Adipose tissue (tissue), 3 donors: ENCODE results near the gene BLVRB. TPM values are rescaled to one million over a fixed set of nuclear protein-coding genes. Genes with fewer than 3 reads are reported as not detected.
"Not testable (repeated sequence)": the region's sequence is repeated elsewhere in the genome, so short reads cannot be mapped to it uniquely, and the experiment has no call there.

ENCODE experiments used
- H3K27ac ChIP-seq: one replicate; pipeline ENCODE4 v1.5.1; 2013; ENCODE audit warnings: low read depth, low read length
- WGBS, 3 donors: extraction: QIAGEN DNeasy Blood & Tissue Kit; methylation state at CpG; one replicate each; pipeline ENCODE4 v1.1.7; 2013; 5-methylcytosine and 5-hydroxymethylcytosine counted together
- polyA plus RNA-seq, 3 donors: library from polyadenylated mRNA; stranded (reverse); fragments of 200-250 nt; gene quantifications; one replicate each; pipeline ENCODE4 v1.2.3, GENCODE V29; 2013
- donor health status: healthy with polysubstance abuse.
- donor health status: Bipolar disorder and iron deficiency.
- donor health status: healthy.

Gene BLVRB
- polyA plus RNA-seq, 3 donors: 109 to 235 (median 220) TPM

DNA sequence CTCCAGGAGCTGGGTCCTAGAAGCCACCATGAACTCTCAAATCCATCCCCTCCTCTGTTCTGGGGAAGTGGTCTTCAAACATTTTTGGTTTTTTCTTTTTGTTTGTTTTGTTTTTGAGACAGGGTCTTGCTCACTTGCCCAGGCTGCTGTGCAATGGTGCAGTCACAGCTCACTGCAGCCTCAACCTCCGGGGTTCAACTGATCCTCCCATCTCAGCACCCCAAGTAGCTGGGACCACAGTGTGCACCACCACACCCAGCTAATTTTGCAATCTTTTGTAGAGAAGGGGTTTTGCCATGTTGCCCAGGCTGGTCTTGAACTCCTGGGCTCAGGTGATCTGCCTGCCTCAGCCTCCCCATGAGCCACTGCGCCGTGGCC lies 7.0 kb downstream of the BLVRB start:
- 95 to 98% (median 96%) methylated on average over 3 of the region's 3 CpGs for WGBS, 3 donors
- no peak overlapping the region for H3K27ac ChIP-seq

DNA sequence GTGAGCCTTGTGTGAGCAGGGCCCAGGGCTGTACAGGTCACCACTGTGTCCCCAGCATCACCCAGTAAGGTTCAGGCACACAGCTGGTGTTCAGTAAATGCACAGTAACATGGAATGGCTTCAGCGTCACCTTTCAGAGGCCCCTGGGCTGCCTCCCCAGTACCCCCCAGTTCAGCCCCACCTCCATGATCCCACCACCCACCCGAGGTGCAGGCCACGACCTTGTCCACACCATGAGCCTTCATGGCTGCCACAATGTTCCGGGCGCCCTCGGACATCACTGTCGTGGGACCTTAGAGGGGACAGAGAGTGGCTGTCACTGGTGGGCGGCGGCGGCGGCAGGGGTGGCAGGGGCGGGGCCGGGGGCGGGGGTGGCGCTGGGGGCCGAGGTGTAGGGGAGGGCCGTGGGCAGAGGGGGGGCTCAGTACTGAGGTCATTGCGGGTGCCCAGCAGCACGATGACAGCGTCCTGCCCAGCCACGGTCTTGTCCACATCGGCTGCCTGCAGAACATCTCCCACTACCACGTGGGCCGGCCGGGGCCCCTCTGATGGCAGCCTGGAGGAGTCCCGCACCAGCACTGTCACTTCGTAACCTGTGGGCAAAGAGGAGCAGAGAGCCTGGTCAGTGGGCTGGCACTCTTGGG lies 7.5 kb downstream of the BLVRB start:
- no peak overlapping the region for H3K27ac ChIP-seq
- 87 to 92% (median 88%) methylated on average over 19 to 27 of the region's 27 CpGs for WGBS, 3 donors

DNA sequence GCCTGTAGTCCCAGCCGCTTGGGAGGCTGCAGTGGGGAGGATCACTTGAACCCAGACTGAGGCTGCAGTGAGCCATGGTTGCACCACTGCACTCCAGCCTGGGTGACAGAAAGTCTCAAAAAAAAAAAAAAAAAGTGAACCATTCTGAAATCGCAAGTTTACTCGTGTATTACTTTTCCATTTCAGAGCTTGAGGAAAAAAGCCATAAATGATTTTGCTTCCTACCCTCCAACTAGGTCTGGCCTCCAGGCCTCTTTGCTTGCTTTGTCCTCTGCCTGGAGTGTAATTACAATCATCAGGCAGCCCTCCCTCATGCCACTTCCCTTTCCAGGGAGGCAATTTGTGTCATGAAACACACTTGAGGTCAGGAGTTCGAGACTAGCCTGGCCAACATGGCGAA lies 8.5 kb downstream of the BLVRB start:
- no peak overlapping the region for H3K27ac ChIP-seq
- 82 to 91% (median 89%) methylated on average over 5 of the region's 5 CpGs for WGBS, 3 donors

DNA sequence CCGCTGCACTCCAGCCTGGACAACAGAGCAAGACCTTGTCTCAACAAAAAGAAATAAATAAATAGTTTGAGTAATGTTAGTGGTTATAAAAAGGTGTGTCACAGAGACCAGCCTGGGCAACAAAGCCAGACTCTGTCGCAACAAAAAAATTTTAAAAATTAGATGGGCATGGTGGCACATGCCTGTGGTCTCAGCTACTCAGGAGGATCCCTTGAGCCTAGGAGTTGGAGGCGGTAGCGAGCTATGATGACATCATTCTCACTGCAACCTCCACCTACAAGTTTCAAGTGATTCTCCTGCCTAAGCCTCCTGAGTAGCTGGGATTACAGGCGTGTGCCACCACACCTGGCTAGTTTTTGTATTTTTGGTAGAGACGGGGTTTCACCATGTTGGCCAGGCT lies 11.6 kb downstream of the BLVRB start:
- H3K27ac ChIP-seq: not testable (repeated sequence)
- WGBS, 3 donors: 95 to 99% (median 97%) methylated on average over 6 of the region's 6 CpGs

DNA sequence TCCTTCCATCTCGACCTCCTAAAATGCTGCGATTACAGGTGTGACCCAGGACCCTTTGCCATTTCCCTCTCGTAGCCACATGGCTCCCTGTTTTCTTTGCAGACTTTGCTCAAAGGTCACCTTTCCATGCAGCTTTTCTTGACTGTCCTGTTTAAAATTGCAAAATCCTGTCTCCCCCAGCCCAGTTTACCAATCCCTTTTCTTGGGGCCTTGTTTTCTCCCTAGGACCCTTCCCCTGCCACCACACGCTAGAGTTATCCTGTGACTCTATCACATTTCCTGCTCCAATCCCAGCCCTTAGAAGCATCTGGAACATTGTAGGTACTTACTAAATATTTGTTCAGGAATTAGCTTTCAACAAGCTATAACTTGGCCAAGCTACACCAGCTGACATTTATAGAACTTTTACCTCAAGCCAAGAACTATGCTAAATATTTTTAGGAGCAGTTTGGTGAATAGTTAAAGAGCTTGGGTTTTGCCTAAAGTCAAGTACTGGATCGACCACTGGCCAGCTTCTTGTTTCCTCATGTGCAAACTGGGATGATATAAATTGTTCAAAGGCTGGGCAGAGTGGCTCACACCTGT lies 12.3 kb downstream of the BLVRB start:
- H3K27ac ChIP-seq: no peak overlapping the region
- WGBS, 3 donors: 88 to 91% (median 91%) methylated on average over 5 of the region's 5 CpGs

DNA sequence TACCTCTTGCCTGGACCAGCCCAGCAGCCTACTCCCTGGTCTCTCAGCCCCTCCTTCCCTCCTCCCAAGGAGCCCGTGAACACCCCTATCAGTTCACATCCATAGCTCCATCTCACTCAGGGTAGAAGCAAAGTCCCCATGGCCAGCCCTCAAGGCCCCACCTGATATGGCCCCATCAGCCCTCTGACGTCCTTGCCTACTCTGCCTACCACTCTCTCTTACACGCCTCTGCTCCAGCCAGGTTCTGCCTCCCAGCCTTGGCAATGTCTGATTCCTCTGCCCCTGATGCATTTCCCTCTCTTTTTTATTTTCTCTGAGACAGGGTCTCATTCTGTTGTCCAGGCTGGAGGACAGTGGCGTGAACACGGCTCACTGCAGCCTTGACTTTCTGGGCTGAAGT lies 13.5 kb downstream of the BLVRB start:
- H3K27ac ChIP-seq: no peak overlapping the region
- WGBS, 3 donors: 57 to 80% (median 79%) methylated on average over 5 of the region's 5 CpGs

DNA sequence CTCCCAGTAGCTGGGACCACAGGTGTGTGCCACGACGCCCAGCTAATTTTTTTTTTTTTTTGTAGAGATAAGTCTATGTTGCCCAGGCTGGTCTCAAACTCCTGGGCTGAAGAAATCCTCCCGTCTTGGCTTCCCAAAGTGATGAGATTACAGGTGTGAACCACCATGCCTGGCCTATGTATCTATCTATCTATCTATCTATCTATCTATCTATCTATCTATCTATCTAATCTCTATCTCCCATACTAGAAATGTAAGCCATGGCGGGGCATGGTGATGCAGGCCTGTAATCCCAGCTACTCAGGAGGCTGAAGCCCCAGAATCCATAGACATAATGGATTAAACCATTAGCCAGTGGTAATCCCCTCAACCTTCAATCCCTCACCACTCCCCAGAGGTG lies 14.9 kb downstream of the BLVRB start:
- no peak overlapping the region for H3K27ac ChIP-seq
- WGBS, 3 donors: 88 to 100% (median 95%) methylated on average over 4 of the region's 4 CpGs

DNA sequence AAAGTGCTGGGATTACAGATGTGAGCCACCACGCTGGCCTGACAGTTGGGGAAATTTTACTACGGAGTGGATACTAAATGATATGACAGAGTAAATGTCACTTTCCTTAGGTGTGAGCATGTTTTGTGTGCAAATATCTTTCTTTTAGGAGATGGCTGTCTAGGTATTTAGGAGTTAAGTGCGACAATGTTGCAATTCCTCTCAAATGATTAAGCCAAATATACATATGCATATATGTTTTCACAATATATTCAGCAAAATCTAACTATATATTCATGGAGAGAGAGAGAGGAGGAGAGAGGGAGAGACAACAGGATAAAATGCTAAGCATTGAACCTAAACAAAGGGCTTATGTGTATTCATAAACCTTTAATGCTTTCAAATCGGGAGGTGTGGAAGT lies 16.0 kb downstream of the BLVRB start:
- 92 to 97% (median 94%) methylated on average over 4 of the region's 4 CpGs for whole genome bisulfite sequencing, 3 donors
- H3K27ac ChIP-seq: no peak overlapping the region

DNA sequence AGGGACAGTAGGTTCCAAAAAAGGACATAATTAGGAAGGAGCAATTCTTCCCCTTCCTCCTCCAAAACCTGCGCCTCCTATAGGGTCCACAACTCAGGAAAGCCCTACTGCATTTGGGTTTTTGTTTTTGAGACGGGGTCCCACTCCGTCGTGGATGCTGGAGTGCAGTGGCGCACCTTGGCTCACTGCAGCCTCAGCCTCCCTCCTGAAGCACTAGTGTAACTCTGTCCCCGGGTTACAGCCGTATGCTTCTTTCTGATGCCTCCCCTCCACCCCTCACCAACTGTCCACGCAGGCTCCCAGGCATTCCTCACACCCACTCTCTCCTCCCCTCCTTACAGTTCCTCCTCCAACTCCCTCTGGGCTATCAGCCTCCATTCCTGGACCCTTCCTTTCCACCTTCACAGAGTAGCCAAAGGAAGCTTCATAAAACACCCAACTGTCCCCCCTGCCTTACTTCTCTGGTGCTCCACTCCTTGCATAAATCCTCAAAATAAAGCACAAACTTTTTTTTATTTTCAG lies 19.2 kb downstream of the BLVRB start:
- H3K27ac ChIP-seq: no peak overlapping the region
- 80 to 88% (median 84%) methylated on average over 8 of the region's 8 CpGs for WGBS, 3 donors

DNA sequence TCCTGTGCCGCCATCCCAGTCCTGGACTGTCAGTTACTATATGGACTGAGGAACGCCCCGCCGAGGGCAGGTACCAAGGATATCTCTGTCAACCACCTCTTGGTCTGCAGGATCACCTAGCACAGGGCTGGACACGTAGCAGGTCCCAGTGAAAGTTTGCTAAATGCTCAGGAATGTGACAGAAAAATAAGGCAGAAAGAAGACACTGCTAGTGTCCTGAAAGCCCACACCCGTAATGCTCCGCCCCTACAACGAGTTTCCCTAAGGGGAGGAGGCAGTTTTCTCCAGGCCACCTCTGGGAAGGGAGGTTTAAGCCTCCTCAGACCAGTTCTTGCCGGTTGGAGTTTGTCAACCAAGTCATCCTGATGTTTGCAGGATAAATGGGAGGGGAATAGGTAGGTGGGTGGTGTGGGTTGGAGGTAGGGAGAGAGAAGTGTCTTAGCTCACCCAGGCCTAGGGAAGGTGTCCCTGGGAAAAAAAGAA lies 19.7 kb downstream of the BLVRB start:
- H3K27ac ChIP-seq: no peak overlapping the region

DNA sequence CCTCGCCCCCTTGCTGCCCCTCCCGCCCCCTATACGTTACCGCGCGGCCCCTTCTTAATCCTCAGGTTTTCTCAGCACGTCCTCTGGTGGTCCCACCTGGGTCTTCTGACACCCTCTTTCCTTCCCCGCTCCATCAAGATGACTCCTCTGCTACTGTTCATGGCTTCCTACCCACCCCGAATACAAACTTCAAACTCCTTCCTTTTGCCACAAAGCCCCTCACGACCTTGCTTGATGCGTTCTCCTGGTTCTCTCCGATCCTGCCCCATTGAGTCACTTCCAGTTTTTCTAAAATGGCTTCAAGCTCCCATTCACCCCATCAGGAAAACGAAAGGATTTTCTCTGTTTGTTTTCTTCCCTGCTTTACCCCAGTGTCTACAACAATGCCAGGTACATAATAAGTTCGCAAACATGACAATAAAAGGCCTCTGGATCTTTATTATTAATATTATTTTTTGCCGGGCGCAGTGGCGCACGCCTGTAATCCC lies 20.7 kb downstream of the BLVRB start:
- no peak overlapping the region for H3K27ac ChIP-seq
- 17 to 21% (median 17%) methylated on average over 13 to 18 of the region's 18 CpGs for WGBS, 3 donors

More for the DNA sequence above, 19.7 kb downstream of the BLVRB start:
- 54 to 69% (median 58%) methylated on average over 9 of the region's 9 CpGs for WGBS, 3 donors

DNA sequence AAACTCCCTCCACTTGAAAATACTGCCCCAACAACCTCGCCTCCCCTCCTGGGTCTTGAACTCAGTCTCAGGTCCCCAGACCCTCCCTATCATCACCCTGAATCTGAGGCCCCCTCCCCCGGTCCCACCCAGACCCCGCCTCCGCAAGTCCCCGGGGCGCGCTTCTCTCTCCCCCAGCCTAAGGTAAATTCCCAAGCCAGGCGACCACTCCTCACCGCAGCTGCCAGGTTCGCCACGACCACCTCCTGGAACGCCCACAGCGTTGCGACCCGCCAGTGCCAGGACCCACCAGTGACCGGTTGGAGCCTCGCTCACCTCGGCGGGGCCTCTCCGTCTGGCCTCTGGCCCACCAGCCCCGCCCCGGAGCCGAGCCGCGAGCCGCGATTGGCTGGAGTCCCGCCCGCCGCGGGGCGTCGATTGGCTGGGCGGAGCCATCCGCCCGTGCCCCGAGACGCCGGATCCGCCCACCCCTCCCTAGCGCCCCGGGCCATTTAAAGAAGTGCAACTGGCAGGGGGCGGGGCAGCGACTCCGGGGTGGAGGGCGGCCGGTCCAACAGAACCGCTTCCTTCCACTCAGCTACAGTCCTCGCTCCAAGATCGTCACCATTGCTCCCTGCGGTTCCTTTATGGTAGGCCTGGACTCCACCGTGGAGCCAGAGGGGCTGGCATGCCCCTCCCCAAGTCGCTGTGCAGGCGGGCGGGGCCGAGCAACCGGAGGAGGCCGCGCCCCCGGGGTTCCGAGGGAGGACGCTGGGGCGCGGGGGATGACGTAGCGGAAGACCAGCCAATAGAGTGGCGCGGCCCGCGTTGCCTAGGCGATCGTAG lies 21.3 kb downstream of the BLVRB start, which contains the start of gene SERTAD3:
TSS of gene SERTAD3 (minus strand) at position 336 of the 825 bp plus-strand sequence. CDS start 2,255 bp downstream, outside the sequence.
- peak within 1 kb of the TSS; percentile 68 for H3K27ac ChIP-seq
- 1% methylated on average over 59 to 72 of the region's 72 CpGs for WGBS, 3 donors

DNA sequence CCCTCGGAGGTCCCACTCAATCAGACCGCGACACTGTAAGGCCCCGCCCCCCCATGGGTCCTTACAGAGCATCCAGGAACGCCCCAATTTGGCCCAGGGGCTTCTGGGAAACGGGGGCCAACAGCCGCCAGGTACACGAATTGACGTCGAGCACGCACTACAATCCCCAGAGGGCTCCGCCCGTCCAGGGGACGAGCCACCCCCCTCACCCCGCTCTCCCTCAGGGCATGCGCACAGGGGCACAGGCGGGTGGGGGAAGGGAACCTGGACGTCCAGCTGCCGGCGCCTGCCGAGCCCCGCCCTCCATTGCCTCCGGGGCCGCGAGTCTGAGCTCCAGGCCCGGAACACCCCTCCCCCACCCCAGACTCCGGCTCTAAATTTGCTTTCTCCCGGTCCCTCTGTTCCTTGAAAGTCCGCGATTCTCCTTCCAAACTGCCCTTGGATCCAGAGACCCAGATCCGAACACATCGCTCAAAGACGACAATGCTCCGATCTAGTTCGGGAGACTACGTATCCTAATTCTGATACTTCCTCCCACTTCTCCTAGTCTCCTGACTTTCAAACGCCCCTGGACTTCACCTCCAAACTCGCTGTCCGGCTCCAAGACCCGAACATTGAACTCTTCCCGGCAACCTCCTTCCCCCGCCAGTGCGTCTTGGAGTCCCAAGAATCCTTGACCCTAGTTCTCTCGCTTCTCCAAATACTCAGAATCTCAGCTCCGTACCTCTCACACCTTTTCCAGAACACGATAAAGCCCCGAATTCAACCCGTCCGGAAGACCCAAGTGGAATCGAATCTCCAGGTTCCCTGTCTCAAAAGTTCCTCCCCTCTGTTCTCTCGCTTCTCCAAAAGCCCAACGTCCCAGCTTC lies 22.2 kb downstream of the BLVRB start:
- 0 to 1% (median 0%) methylated on average over 52 of the region's 52 CpGs for WGBS, 3 donors
- H3K27ac ChIP-seq: peak overlapping the region; percentile 68

DNA sequence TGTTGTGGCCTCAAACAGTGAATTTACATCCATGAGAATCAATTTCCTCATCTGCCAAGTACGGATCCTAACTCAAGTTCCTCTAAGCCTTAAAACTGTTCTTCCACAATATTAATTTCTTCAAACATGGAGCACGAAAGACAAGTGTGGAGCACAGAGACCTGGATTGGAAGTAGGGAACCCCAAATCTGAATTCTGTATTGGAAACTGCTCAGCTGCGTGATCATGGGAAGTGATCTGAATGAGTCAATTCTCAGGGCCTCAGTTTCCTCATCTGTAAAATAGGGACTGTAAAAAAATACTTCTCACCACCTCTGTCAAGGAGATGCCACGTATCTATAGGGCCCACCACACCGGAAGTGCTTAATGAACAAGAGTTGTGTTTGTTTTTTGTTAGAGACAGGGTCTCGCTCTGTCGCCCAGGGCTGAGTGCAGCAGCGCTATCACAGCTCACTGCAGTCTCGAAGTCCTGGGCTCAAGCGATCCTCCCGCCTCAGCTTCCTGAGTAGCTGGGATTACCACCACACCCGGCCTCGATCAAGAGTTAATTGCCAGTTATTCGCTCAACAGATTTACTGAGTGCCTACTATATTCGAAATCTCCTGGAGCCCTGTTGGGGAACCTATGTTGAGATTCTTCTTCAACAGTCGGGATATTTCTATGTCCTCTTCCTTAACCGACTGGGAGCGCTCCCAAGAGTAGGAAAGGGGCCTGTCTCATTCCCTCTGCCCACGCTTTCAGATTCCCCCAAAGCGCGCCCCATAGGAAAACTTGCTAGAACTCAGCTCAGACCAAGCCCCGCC lies 23.0 kb downstream of the BLVRB start:
- WGBS, 3 donors: 17 to 20% (median 18%) methylated on average over 22 of the region's 22 CpGs

DNA sequence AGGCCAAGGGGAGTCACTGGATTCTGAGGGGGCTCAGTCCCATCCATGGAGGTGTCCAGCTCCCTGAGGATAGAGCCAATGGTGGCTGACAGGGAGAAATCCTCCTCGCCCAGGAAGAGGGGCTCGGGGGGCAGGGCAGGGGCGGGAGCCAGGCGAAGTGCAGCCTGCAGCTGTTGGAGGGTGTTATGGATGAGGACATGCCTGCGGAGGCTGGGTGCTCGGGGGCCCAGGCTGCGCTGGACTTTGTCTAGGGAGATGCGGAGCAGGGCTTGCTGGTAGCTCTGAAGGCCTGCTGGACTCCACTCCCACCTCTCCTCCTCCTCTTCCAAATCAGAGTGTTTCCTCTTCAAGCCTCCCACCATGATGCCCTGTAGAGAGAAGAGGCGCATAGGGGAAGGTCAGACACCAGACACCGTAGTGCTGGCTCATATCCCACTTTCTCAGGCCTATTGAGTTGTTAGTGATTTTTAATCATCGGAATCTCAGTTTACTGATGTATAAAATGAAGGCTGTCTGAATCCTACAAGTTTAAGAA lies 23.8 kb downstream of the BLVRB start:
- no peak overlapping the region for H3K27ac ChIP-seq
- 76 to 83% (median 78%) methylated on average over 8 to 11 of the region's 11 CpGs for WGBS, 3 donors

More for the DNA sequence above, 23.0 kb downstream of the BLVRB start:
- no peak overlapping the region for H3K27ac ChIP-seq

DNA sequence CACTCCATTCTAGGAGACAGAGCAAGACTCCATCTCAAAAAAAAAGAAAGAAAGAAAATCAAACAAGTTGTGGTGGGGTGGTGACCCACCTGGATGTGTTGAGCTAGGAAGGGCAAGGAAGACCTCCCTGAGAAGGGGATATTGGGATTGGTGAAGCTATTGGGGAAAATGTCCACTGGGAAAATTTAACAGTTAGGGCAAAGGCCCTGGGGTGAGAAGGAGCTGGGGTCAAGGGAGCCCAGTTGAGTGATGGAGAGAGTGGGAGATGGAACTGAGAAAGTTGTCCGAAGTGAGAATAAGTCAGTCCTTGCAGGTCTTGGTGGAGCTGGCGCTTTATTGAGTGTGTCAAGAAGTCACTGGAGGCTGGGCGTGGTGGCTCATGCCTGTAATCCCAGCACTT lies 27.3 kb downstream of the BLVRB start:
- WGBS, 3 donors: 85 to 97% (median 94%) methylated on average over 3 of the region's 3 CpGs
- no peak overlapping the region for H3K27ac ChIP-seq
